ENCODE measurements around the gene CCDC86.
A peak's percentile ranks its signal among the peaks of the same experiment; 100 is the strongest.

The CCDC86 gene

GRCh38 chr11:60841797-60842667, at the start of gene CCDC86:
Gene CCDC86, plus strand, starts transcription at chr11:60842113. Its CDS starts 12 bp downstream, at chr11:60842125.
- peaks cover 13% of the 10 kb centered on the region; the same call in 1 of the 2 replicates for H3K36me3 ChIP-seq (ENCODE audit: control insufficient read depth, insufficient read depth, low read length)
- peak within 1 kb of the TSS; percentile 62 for H3K27ac ChIP-seq (ENCODE audit: low read depth, low read length)
- no peaks in the 10 kb centered on the region for H3K27me3 ChIP-seq (ENCODE audit: control insufficient read depth, insufficient read depth, low read length)
- H3K4me1 ChIP-seq (ENCODE audit: control insufficient read depth, insufficient read depth, low read length) = peaks cover 18% of the 10 kb centered on the region
- no peaks in the 10 kb centered on the region for H3K9me3 ChIP-seq (ENCODE audit: control insufficient read depth, insufficient read depth, low read length)
- H3K4me3 ChIP-seq (ENCODE audit: low read depth, low read length) = peak within 1 kb of the TSS; percentile 89
- peak within 1 kb of the TSS; percentile 88 for H3K9ac ChIP-seq (ENCODE audit: low read depth, low read length)

DNA sequence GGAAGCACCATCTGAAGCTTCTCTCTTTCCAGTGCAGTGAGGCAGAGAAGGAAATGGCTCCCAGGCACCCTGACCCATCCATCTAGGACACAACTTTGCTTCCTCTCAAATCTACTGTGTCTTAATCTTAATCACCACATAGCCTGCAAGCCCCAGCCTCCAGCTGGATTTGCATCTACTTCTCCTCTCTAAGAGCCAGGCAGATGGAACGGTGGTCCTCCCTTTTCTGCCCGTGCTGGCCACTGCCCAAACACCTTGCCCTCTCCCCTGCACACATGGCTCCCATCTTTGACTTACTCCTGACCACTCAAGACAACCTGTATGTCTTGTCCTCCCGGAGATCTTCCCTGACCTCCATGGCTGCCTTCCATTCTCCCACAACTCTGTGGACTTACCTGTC, 49.4 kb upstream of the CCDC86 start:
- Histone ChIP-seq H3K36me3 (ENCODE audit: control insufficient read depth, insufficient read depth, low read length) (no peaks in the 10 kb centered on the region), H3K9me3 (ENCODE audit: control insufficient read depth, insufficient read depth, low read length) (peaks cover 52% of the 10 kb centered on the region), H3K4me3 (ENCODE audit: low read depth, low read length) (no peak overlapping the region), H3K4me1 (ENCODE audit: control insufficient read depth, insufficient read depth, low read length) (no peaks in the 10 kb centered on the region), H3K27me3 (ENCODE audit: control insufficient read depth, insufficient read depth, low read length) (no peaks in the 10 kb centered on the region), H3K27ac (ENCODE audit: low read depth, low read length) (no peak overlapping the region), H3K9ac (ENCODE audit: low read depth, low read length) (no peak overlapping the region)

GRCh38 chr11:60795291-60795690, 46.6 kb upstream of the CCDC86 start:
- Histone ChIP-seq H3K4me1 (ENCODE audit: control insufficient read depth, insufficient read depth, low read length) (no peaks in the 10 kb centered on the region), H3K36me3 (ENCODE audit: control insufficient read depth, insufficient read depth, low read length) (no peaks in the 10 kb centered on the region), H3K9ac (ENCODE audit: low read depth, low read length) (no peak overlapping the region), H3K4me3 (ENCODE audit: low read depth, low read length) (no peak overlapping the region), H3K9me3 (ENCODE audit: control insufficient read depth, insufficient read depth, low read length) (peaks cover 47% of the 10 kb centered on the region), H3K27me3 (ENCODE audit: control insufficient read depth, insufficient read depth, low read length) (no peaks in the 10 kb centered on the region), H3K27ac (ENCODE audit: low read depth, low read length) (no peak overlapping the region)

- no peaks in the 10 kb centered on the region for H3K27me3 ChIP-seq (ENCODE audit: control insufficient read depth, insufficient read depth, low read length)
- no peaks in the 10 kb centered on the region for H3K36me3 ChIP-seq (ENCODE audit: control insufficient read depth, insufficient read depth, low read length)
- H3K9ac ChIP-seq (ENCODE audit: low read depth, low read length) = no peak overlapping the region
- H3K27ac ChIP-seq (ENCODE audit: low read depth, low read length) = no peak overlapping the region
- no peak overlapping the region for H3K4me3 ChIP-seq (ENCODE audit: low read depth, low read length)
- peaks cover 22% of the 10 kb centered on the region for H3K9me3 ChIP-seq (ENCODE audit: control insufficient read depth, insufficient read depth, low read length)
- H3K4me1 ChIP-seq (ENCODE audit: control insufficient read depth, insufficient read depth, low read length) = no peaks in the 10 kb centered on the region
Measured at GRCh38 chr11:60797846-60798630, 43.9 kb upstream of the CCDC86 start.

DNA sequence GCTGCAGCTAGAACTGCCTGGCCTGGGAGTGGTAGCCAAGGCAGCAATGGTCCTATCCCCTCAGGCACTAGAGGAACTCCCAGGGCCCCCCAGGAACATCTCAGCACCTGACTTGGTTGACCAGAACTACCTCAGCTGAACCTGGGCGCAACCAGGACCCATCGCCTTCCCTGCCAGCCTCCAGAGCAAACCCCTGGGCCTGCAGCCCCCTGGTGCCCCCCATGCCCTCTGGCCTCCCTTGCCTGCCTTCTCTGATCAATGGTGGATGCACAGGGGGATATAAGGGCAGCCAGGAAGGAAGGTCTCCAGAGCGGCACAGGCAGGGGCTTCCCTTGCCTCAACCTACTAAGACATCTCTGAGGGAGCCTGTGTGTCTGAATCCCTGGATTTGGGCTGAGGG, 43.3 kb upstream of the CCDC86 start:
- Histone ChIP-seq H3K27ac (ENCODE audit: low read depth, low read length) (no peak overlapping the region), H3K27me3 (ENCODE audit: control insufficient read depth, insufficient read depth, low read length) (no peaks in the 10 kb centered on the region), H3K36me3 (ENCODE audit: control insufficient read depth, insufficient read depth, low read length) (no peaks in the 10 kb centered on the region), H3K4me1 (ENCODE audit: control insufficient read depth, insufficient read depth, low read length) (no peaks in the 10 kb centered on the region), H3K4me3 (ENCODE audit: low read depth, low read length) (no peak overlapping the region), H3K9me3 (ENCODE audit: control insufficient read depth, insufficient read depth, low read length) (peaks cover 16% of the 10 kb centered on the region), H3K9ac (ENCODE audit: low read depth, low read length) (no peak overlapping the region)

GRCh38 chr11:60801194-60801593, 40.7 kb upstream of the CCDC86 start:
- no peak overlapping the region for H3K9ac ChIP-seq (ENCODE audit: low read depth, low read length)
- no peaks in the 10 kb centered on the region for H3K27me3 ChIP-seq (ENCODE audit: control insufficient read depth, insufficient read depth, low read length)
- no peaks in the 10 kb centered on the region for H3K4me1 ChIP-seq (ENCODE audit: control insufficient read depth, insufficient read depth, low read length)

DNA sequence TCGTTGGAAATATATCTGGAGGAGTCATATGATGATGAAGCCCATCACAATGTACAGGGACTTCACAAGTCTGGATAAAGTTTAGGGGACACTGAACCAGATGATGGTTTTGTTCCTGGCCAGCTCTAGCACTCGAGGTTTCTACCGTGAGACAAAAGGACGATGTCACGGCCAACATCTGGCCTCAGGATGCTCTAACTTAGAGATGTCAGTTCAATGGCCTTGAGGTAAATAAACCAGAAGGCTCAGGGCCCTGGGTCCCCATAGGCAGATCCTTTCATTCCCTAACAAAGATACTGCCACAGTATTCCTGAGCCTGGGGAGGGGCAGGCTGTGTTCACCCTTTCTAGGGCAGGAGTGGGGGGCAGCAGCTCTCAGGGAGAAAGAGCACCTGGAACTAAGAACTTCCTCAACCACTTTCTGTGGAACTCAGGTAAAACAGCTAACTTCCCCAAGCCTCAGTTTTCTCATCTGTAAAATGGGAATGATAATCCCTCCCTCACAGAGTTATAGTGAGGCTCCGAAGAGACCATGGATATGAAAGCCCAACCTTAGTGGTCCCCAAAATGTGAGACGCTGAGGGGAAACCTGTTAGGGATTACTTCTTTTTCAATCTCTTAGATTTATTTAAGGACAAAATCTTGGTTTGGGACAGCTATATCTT, 38.5 kb upstream of the CCDC86 start:
- Histone ChIP-seq H3K27me3 (ENCODE audit: control insufficient read depth, insufficient read depth, low read length) (no peaks in the 10 kb centered on the region), H3K4me1 (ENCODE audit: control insufficient read depth, insufficient read depth, low read length) (no peaks in the 10 kb centered on the region), H3K36me3 (ENCODE audit: control insufficient read depth, insufficient read depth, low read length) (no peaks in the 10 kb centered on the region), H3K27ac (ENCODE audit: low read depth, low read length) (no peak overlapping the region), H3K9me3 (ENCODE audit: control insufficient read depth, insufficient read depth, low read length) (no peaks in the 10 kb centered on the region; the same call in 1 of the 2 replicates), H3K4me3 (ENCODE audit: low read depth, low read length) (no peak overlapping the region), H3K9ac (ENCODE audit: low read depth, low read length) (no peak overlapping the region)

More at GRCh38 chr11:60801194-60801593, 40.7 kb upstream of the CCDC86 start:
- H3K27ac ChIP-seq (ENCODE audit: low read depth, low read length) = no peak overlapping the region
- H3K36me3 ChIP-seq (ENCODE audit: control insufficient read depth, insufficient read depth, low read length) = no peaks in the 10 kb centered on the region
- no peaks in the 10 kb centered on the region; the same call in 1 of the 2 replicates for H3K9me3 ChIP-seq (ENCODE audit: control insufficient read depth, insufficient read depth, low read length)
- H3K4me3 ChIP-seq (ENCODE audit: low read depth, low read length) = no peak overlapping the region

- H3K4me3 ChIP-seq (ENCODE audit: low read depth, low read length) = no peak overlapping the region
- H3K36me3 ChIP-seq (ENCODE audit: control insufficient read depth, insufficient read depth, low read length) = no peaks in the 10 kb centered on the region
- no peak overlapping the region for H3K9ac ChIP-seq (ENCODE audit: low read depth, low read length)
- H3K4me1 ChIP-seq (ENCODE audit: control insufficient read depth, insufficient read depth, low read length) = no peaks in the 10 kb centered on the region
- H3K27me3 ChIP-seq (ENCODE audit: control insufficient read depth, insufficient read depth, low read length) = no peaks in the 10 kb centered on the region
- H3K9me3 ChIP-seq (ENCODE audit: control insufficient read depth, insufficient read depth, low read length) = peaks cover 4% of the 10 kb centered on the region; the same call in 1 of the 2 replicates
- no peak overlapping the region for H3K27ac ChIP-seq (ENCODE audit: low read depth, low read length)
Measured at GRCh38 chr11:60809249-60809648, 32.7 kb upstream of the CCDC86 start.

- peaks cover 4% of the 10 kb centered on the region; the same call in 1 of the 2 replicates for H3K9me3 ChIP-seq (ENCODE audit: control insufficient read depth, insufficient read depth, low read length)
- no peak overlapping the region for H3K9ac ChIP-seq (ENCODE audit: low read depth, low read length)
- no peaks in the 10 kb centered on the region for H3K36me3 ChIP-seq (ENCODE audit: control insufficient read depth, insufficient read depth, low read length)
- H3K4me3 ChIP-seq (ENCODE audit: low read depth, low read length) = no peak overlapping the region
- no peaks in the 10 kb centered on the region for H3K27me3 ChIP-seq (ENCODE audit: control insufficient read depth, insufficient read depth, low read length)
- H3K27ac ChIP-seq (ENCODE audit: low read depth, low read length) = no peak overlapping the region
- H3K4me1 ChIP-seq (ENCODE audit: control insufficient read depth, insufficient read depth, low read length) = no peaks in the 10 kb centered on the region
Measured at GRCh38 chr11:60809691-60810090, 32.2 kb upstream of the CCDC86 start.

- no peaks in the 10 kb centered on the region for H3K4me1 ChIP-seq (ENCODE audit: control insufficient read depth, insufficient read depth, low read length)
- H3K36me3 ChIP-seq (ENCODE audit: control insufficient read depth, insufficient read depth, low read length) = no peaks in the 10 kb centered on the region
Measured at GRCh38 chr11:60810151-60810550, 31.8 kb upstream of the CCDC86 start.

More at GRCh38 chr11:60810151-60810550, 31.8 kb upstream of the CCDC86 start:
- Histone ChIP-seq H3K9ac (ENCODE audit: low read depth, low read length) (no peak overlapping the region), H3K4me3 (ENCODE audit: low read depth, low read length) (no peak overlapping the region), H3K9me3 (ENCODE audit: control insufficient read depth, insufficient read depth, low read length) (peaks cover 4% of the 10 kb centered on the region; the same call in 1 of the 2 replicates), H3K27me3 (ENCODE audit: control insufficient read depth, insufficient read depth, low read length) (no peaks in the 10 kb centered on the region), H3K27ac (ENCODE audit: low read depth, low read length) (no peak overlapping the region)

Data from HUES48 (cell line).